ENCODE measurements around the gene CCM2.

DNA sequence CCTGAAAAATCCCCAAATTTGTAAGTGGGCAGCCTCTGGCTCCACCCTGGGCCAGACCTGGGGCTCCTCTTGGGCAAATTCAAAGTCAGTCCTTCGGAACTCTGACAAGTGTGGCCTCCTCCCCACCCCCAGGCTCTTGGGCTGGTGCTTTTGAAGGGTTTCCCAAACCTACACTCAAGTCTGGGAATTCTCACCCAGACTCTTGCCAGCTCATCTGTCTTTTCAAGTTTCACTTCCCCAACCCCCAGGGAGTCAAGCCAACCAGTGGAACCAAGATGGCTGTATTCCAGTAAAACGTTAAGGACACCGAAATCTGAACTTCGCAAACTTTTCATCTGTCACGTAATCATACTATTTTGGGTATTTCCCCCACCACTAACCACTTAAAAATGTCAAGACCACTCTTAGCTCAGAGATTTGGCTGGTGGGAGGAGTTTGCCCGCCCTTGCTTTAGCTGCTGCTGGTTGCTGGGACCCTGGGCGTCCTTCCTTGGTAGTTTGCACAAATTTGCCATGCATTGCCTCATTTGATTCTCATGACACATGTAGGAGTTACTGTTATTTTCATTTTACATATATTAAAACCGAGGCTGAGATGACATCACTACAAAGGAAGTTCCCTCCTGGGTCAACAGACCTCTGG lies 19.5 kb upstream of the CCM2 start:
- TF ChIP-seq, protein P1, sequence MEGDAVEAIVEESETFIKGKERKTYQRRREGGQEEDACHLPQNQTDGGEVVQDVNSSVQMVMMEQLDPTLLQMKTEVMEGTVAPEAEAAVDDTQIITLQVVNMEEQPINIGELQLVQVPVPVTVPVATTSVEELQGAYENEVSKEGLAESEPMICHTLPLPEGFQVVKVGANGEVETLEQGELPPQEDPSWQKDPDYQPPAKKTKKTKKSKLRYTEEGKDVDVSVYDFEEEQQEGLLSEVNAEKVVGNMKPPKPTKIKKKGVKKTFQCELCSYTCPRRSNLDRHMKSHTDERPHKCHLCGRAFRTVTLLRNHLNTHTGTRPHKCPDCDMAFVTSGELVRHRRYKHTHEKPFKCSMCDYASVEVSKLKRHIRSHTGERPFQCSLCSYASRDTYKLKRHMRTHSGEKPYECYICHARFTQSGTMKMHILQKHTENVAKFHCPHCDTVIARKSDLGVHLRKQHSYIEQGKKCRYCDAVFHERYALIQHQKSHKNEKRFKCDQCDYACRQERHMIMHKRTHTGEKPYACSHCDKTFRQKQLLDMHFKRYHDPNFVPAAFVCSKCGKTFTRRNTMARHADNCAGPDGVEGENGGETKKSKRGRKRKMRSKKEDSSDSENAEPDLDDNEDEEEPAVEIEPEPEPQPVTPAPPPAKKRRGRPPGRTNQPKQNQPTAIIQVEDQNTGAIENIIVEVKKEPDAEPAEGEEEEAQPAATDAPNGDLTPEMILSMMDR (IDR thresholded peaks at IDR 0.05; ENCODE audit: low read length) = no peak
- TF ChIP-seq EZH2 (optimal IDR thresholded peaks at IDR 0.05; ENCODE audit: low read depth, low read length) = no peak
